K562 (cell line): ENCODE measurements around the gene GTF3C6. TPM values are rescaled to one million over a fixed set of nuclear protein-coding genes. Genes with fewer than 3 reads are reported as not detected.

Source experiments
- ATAC-seq: fragments of 200-7000 bp; cut with Tn5 transposase; 3 replicates; pipeline ENCODE4 v1.9.1; 2020; ENCODE audit warnings: moderate library complexity
- BruUV-seq: library from RNA; stranded (reverse); fragments of 400-500 nt; replicated peaks from 2 replicates; lab custom pipeline; 2021; lab: Mats Ljungman, UMichigan
- CTCF ChIA-PET: fragments of 300-600 bp; formaldehyde crosslinking; extraction: SDS; loops from one replicate; lab custom pipeline; 2021; ENCODE audit warnings: low intra/inter-chr PET ratio; lab: Yijun Ruan, JAX
- POLR2A ChIA-PET: fragments of 300-600, 350-650 bp; sonication (Branson Sonifier 250); formaldehyde crosslinking; extraction: SDS; loops from one replicate; lab custom pipeline; 2021; ENCODE audit warnings: antibody characterized with exemption, inconsistent platforms; lab: Yijun Ruan, JAX
- DNase-seq, 4 experiments: peaks; one replicate each; pipeline versions ENCODE4 v3.0.0 to v3.0.0-alpha.2; 2011 to 2018; ENCODE audit warnings: low spot score in 3 of 4, mixed read lengths in 3 of 4; ENCODE audit errors: extremely low read depth in 1 of 4
- FAIRE-seq: peaks from 2 replicates; lab custom pipeline; 2011; peaks lifted over from hg19 to GRCh38; lab: Jason Lieb, UNC
- H2AFZ ChIP-seq: 2 replicates; pipeline ENCODE4 v1.6.0; 2011; ENCODE audit warnings: low read depth, low read length, control low read depth, inconsistent platforms
- H3K27ac ChIP-seq: fragments of 200-600 bp; 3 replicates; pipeline ENCODE4 v1.8.0; 2011; ENCODE audit warnings: low read depth, mild to moderate bottlenecking, control low read depth, inconsistent platforms, low read length, moderate library complexity, mixed read lengths; ENCODE audit errors: extremely low read depth
- H3K27me3 ChIP-seq, 2 experiments: fragments of 300-600 bp in 1 of 2; 2 replicates in 1 of 2; 3 replicates in 1 of 2; pipeline versions ENCODE4 v1.6.0 to v1.8.0; 2011; ENCODE audit warnings: inconsistent platforms in 2 of 2, low read length in 2 of 2, mild to moderate bottlenecking in 1 of 2, mixed read lengths in 1 of 2, moderate library complexity in 1 of 2; ENCODE audit not compliant: control insufficient read depth in 2 of 2, insufficient read depth in 2 of 2
- H3K36me3 ChIP-seq: fragments of 300-600 bp; 3 replicates; pipeline ENCODE4 v1.8.0; 2011; ENCODE audit warnings: mild to moderate bottlenecking, low read length, inconsistent platforms; ENCODE audit not compliant: control insufficient read depth, insufficient read depth
- H3K4me1 ChIP-seq, 2 experiments: fragments of 200-600 bp in 1 of 2; replicated peaks in 1 of 2; 2 replicates in 1 of 2; 3 replicates in 1 of 2; pipeline versions ENCODE4 v1.5.1 to v1.8.0; 2011; ENCODE audit warnings: inconsistent platforms in 2 of 2, low read length in 2 of 2, mild to moderate bottlenecking in 1 of 2, mixed read lengths in 1 of 2, moderate library complexity in 1 of 2; ENCODE audit not compliant: control insufficient read depth in 2 of 2, insufficient read depth in 2 of 2
- H3K4me2 ChIP-seq: 2 replicates; pipeline ENCODE4 v1.6.1; 2011; ENCODE audit warnings: low read length, control low read depth, inconsistent platforms, mixed read lengths; ENCODE audit not compliant: insufficient read depth
- H3K4me3 ChIP-seq: fragments of 200-600 bp; sonication (generic), shearing (Covaris generic); 2 replicates; pipeline ENCODE4 v1.5.1; 2016; ENCODE audit warnings: control low read depth, inconsistent platforms
- H3K79me2 ChIP-seq: fragments of 200-600 bp; 3 replicates; pipeline ENCODE4 v1.8.0; 2011; ENCODE audit warnings: low read length, inconsistent platforms; ENCODE audit not compliant: control insufficient read depth, insufficient read depth
- H3K9ac ChIP-seq, 2 experiments: 2 replicates each; pipeline versions ENCODE4 v1.6.0 to v1.6.1; 2011; ENCODE audit warnings: low read depth in 2 of 2, low read length in 2 of 2, control low read depth in 1 of 2, inconsistent platforms in 1 of 2, mild to moderate bottlenecking in 1 of 2, mixed read lengths in 1 of 2; ENCODE audit not compliant: insufficient read depth in 1 of 2
- H3K9me1 ChIP-seq: one replicate; pipeline ENCODE4 v1.6.0; 2011; ENCODE audit warnings: inconsistent platforms, mild to moderate bottlenecking, low read length, moderate library complexity; ENCODE audit not compliant: control insufficient read depth, insufficient read depth
- H3K9me3 ChIP-seq: replicated peaks from 2 replicates; pipeline ENCODE4 v1.5.1; 2011; ENCODE audit warnings: low read depth, low read length, inconsistent platforms; ENCODE audit not compliant: control insufficient read depth, insufficient read depth
- H4K20me1 ChIP-seq: replicated peaks from 2 replicates; pipeline ENCODE4 v1.6.1; 2011; ENCODE audit warnings: low read length, inconsistent platforms, mixed read lengths; ENCODE audit not compliant: control insufficient read depth, insufficient read depth
- DPF2 ChIP-seq: fragments of 450-650 bp; IDR thresholded peaks from 2 replicates; pipeline ENCODE4 v1.6.1; 2016
- EHMT2 ChIP-seq: fragments of 450-650 bp; IDR thresholded peaks from 2 replicates; pipeline ENCODE4 v1.6.1; 2018; ENCODE audit warnings: antibody characterized with exemption
- EP300 ChIP-seq: IDR thresholded peaks from 2 replicates; pipeline ENCODE4 v1.6.1; 2012; ENCODE audit warnings: low read length, improper control_type of control experiment
- EWSR1 ChIP-seq: fragments of 450-650 bp; IDR thresholded peaks from 2 replicates; pipeline ENCODE4 v1.6.1; 2018; ENCODE audit warnings: borderline replicate concordance, mild to moderate bottlenecking, low read depth, moderate library complexity; ENCODE audit not compliant: partially characterized antibody
- FOS ChIP-seq: IDR thresholded peaks from 3 replicates; pipeline ENCODE4 v1.6.1; 2011; ENCODE audit not compliant: insufficient read length; ENCODE audit errors: extremely low read depth
- FOSL1 ChIP-seq: fragments of 200-800 bp; sonication (Bioruptor generic); conservative IDR thresholded peaks from 2 replicates; pipeline ENCODE4 v1.6.1; 2016; ENCODE audit warnings: missing genetic modification characterization, missing compliant biosample characterization
- MAZ ChIP-seq, 2 experiments: fragments of 450-650 bp in 1 of 2; sonication (generic) in 1 of 2; formaldehyde crosslinking; IDR thresholded peaks in 1 of 2; conservative IDR thresholded peaks in 1 of 2; 2 replicates each; pipeline versions ENCODE4 v1.4.0 to v1.5.0; 2020; ENCODE audit warnings: mild to moderate bottlenecking in 1 of 2, missing genetic modification reagents in 1 of 2
- MEIS2 ChIP-seq: fragments of 450-650 bp; IDR thresholded peaks from 2 replicates; pipeline ENCODE4 v1.6.1; 2014; ENCODE audit warnings: mild to moderate bottlenecking; ENCODE audit not compliant: partially characterized antibody
- RNF2 ChIP-seq: sonication (generic); IDR thresholded peaks from 2 replicates; pipeline ENCODE4 v1.6.1; 2016
- TCF3 ChIP-seq: sonication (generic); formaldehyde crosslinking; IDR thresholded peaks from 2 replicates; pipeline ENCODE4 v1.4.0; 2020; ENCODE audit warnings: mild to moderate bottlenecking, missing genetic modification reagents
- WHSC1 ChIP-seq: IDR thresholded peaks from one replicate; pipeline ENCODE4 v1.6.1; 2012; ENCODE audit warnings: low read length, control low read depth, inconsistent platforms
- ZBTB8A ChIP-seq: fragments of 450-650 bp; IDR thresholded peaks from 2 replicates; pipeline ENCODE4 v1.6.1; 2018; ENCODE audit warnings: mild to moderate bottlenecking, moderate library complexity; ENCODE audit not compliant: partially characterized antibody
- ZNF134 ChIP-seq: fragments of 250-450 bp; sonication (Bioruptor Pico); conservative IDR thresholded peaks from 2 replicates; pipeline ENCODE4 v1.4.0; 2020
- ZNF165 ChIP-seq: fragments of 250-450 bp; sonication (Bioruptor Pico); IDR thresholded peaks from 2 replicates; pipeline ENCODE4 v1.4.0; 2020; ENCODE audit warnings: borderline replicate concordance
- ZZZ3 ChIP-seq: fragments of 450-650 bp; IDR thresholded peaks from 2 replicates; pipeline ENCODE4 v1.6.1; 2016; ENCODE audit warnings: antibody characterized with exemption, mild to moderate bottlenecking, moderate library complexity
- WGBS: fragments of 100-300 bp; shearing (Covaris generic); methylation state at CpG from one replicate; pipeline ENCODE4 v1.1.6; 2016; ENCODE audit warnings: low coverage, mixed read lengths; ENCODE audit not compliant: insufficient coverage; ENCODE audit errors: missing lambda C conversion rate; 5-methylcytosine and 5-hydroxymethylcytosine counted together
- in situ Hi-C: fragments of 300-500 bp; cut with MboI; formaldehyde crosslinking; loops from 4 replicates; pipeline ENCODE4 v1.15.0; 2018; ENCODE audit warnings: inconsistent platforms, mixed read lengths
- intact Hi-C: fragments of 100-400 bp; cut with micrococcal nuclease; formaldehyde crosslinking; loops from 2 replicates; pipeline ENCODE4 v1.14.2; 2022
- polyA plus RNA-seq, 8 experiments: library from polyadenylated mRNA; depleted of rRNA in 4 of 8; stranded (reverse) in 5 of 8; unstranded in 3 of 8; fragments of >200 nt; fragmentation: Nextera tagmentation in 2 of 8; fragmentation: Illumina TruSeq in 1 of 8; extraction: Ambion mirVana in 2 of 8; extraction: Trizol in 1 of 8; gene quantifications; 2 replicates each; pipeline versions ENCODE4 v1.2.1 to v1.2.3, GENCODE V29; 2011 to 2014; ENCODE audit warnings: inconsistent platforms in 1 of 8, missing spikeins in 1 of 8
- total RNA-seq, 7 experiments: library from RNA; depleted of rRNA in 6 of 7; stranded (reverse); fragments of >200 nt in 6 of 7; fragmentation: Illumina TruSeq in 2 of 7; extraction: Trizol in 2 of 7; gene quantifications; 2 replicates each; pipeline versions ENCODE4 v1.2.1 to v1.2.3, GENCODE V29; 2011 to 2021; ENCODE audit warnings: low replicate concordance in 1 of 7
- TF ChIP-seq, protein P1 (sequence below): fragments of 450-650 bp; IDR thresholded peaks from 2 replicates; pipeline ENCODE4 v1.6.1; 2016; ENCODE audit warnings: mild to moderate bottlenecking
- TF ChIP-seq, protein P2 (sequence below), 2 experiments: IDR thresholded peaks in 1 of 2; conservative IDR thresholded peaks in 1 of 2; 2 replicates each; pipeline ENCODE4 v1.6.1; 2016; ENCODE audit warnings: low read depth in 2 of 2, mild to moderate bottlenecking in 1 of 2, missing compliant biosample characterization in 1 of 2, missing genetic modification characterization in 1 of 2, moderate library complexity in 1 of 2

GTF3C6 gene
- total and polyA plus RNA-seq, 9 of the 15 experiments (the other 6 are each of a cell fraction or from before 2014, with no cell fraction given) = 37.6 to 140 (median 111) TPM

DNA sequence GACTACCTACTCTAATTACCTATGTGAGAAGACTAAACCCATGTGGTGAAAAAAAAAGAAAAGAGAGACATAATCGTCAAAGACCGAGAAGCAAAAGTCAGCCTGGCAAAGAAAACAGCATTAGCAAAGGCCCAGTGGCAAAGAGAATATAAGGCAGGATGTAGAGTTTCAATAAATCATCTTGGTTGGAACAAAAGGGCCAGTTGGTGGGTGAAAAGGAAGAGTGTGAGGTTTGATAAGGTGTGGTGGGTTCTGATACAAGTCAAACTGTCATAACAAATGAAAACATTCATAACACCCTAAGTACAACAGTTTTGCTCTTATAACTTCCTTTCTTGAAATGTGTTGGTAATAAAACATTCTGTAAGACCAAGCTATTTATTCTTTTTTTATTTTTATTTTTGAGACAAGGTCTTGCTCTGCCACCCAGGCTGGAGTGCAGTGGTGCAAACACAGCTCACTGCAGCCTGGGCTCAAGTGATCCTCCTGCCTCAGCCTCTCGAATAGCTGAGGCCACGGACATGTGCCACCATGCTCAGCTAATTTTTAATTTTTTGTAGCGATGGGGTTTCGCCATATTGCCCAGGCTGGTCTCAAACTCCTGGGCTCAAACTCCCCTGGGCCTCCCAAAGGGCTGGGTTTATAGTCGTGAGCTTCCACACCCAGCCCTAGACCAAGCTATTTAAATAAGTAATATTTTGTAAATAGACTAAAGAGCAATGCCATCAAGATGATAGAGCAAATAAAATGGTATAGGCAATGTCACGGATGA lies 18.9 kb upstream of the GTF3C6 start:
- intact Hi-C loops (no loop called here), in situ Hi-C loops (no loop called here)
- Histone ChIP-seq H2AFZ (peak overlapping the region; percentile 77), H3K27me3 (no peaks in the 10 kb centered on the region), H3K4me1 (peaks cover 4 to 13% of the 10 kb centered on the region in 2 experiments; a peak in 4 of 5 replicates), H3K4me2 (no peak overlapping the region; the same call in 1 of the 2 replicates), H4K20me1 (no peaks in the 10 kb centered on the region), H3K9me3 (no peaks in the 10 kb centered on the region; the same call in 1 of the 2 replicates), H3K79me2 (no peaks in the 10 kb centered on the region), H3K36me3 (no peaks in the 10 kb centered on the region), H3K9me1 (no peaks in the 10 kb centered on the region), H3K9ac (no peak overlapping the region), H3K4me3 (no peak overlapping the region), H3K27ac (peak overlapping the region; percentile 19; the same call in 2 of the 3 replicates)
- FAIRE-seq (no peak), ATAC-seq (peak; percentile 60), DNase-seq (peak in 2 of 4 experiments; percentile 35 to 41)
- BruUV-seq = no TSS peak
- ChIA-PET CTCF (no interaction called here), POLR2A (interaction anchor here (1.2 to 1.8 kb wide), 3 partner anchors 9 to 61 kb away, joined by 3 to 6 read pairs (median 5); partner anchors contain the start of gene GTF3C6)
- WGBS = 21% methylated on average over 8 of the region's 8 CpGs
- TF ChIP-seq FOS (no peak), EWSR1 (no peak), MAZ (CRISPR knock-in tag; conservative IDR thresholded peaks at IDR 0.05 in 1 of 2, IDR thresholded peaks at IDR 0.05 in 1 of 2) (no peak), DPF2 (peak; percentile 68; the same call in 1 of the 2 replicates), ZZZ3 (no peak), WHSC1 (no peak), RNF2 (0 out of 2 replicates have a peak, but pooled peaks have one; percentile 36), EP300 (peak; percentile 54; the same call in 1 of the 2 replicates), ZBTB8A (no peak), TCF3 (CRISPR knock-in tag) (peak; percentile 77), FOSL1 (tag) (no peak), ZNF134 (no peak), ZNF165 (no peak), MEIS2 (peak; percentile 73), EHMT2 (0 out of 2 replicates have a peak, but pooled peaks have one; percentile 0)
- TF ChIP-seq, protein P1, sequence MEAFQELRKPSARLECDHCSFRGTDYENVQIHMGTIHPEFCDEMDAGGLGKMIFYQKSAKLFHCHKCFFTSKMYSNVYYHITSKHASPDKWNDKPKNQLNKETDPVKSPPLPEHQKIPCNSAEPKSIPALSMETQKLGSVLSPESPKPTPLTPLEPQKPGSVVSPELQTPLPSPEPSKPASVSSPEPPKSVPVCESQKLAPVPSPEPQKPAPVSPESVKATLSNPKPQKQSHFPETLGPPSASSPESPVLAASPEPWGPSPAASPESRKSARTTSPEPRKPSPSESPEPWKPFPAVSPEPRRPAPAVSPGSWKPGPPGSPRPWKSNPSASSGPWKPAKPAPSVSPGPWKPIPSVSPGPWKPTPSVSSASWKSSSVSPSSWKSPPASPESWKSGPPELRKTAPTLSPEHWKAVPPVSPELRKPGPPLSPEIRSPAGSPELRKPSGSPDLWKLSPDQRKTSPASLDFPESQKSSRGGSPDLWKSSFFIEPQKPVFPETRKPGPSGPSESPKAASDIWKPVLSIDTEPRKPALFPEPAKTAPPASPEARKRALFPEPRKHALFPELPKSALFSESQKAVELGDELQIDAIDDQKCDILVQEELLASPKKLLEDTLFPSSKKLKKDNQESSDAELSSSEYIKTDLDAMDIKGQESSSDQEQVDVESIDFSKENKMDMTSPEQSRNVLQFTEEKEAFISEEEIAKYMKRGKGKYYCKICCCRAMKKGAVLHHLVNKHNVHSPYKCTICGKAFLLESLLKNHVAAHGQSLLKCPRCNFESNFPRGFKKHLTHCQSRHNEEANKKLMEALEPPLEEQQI = no peak
- TF ChIP-seq, protein P2, sequence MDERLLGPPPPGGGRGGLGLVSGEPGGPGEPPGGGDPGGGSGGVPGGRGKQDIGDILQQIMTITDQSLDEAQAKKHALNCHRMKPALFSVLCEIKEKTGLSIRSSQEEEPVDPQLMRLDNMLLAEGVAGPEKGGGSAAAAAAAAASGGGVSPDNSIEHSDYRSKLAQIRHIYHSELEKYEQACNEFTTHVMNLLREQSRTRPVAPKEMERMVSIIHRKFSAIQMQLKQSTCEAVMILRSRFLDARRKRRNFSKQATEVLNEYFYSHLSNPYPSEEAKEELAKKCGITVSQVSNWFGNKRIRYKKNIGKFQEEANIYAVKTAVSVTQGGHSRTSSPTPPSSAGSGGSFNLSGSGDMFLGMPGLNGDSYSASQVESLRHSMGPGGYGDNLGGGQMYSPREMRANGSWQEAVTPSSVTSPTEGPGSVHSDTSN (CRISPR knock-in tag; IDR thresholded peaks at IDR 0.05; ENCODE audit: low read depth) = no peak
- TF ChIP-seq, protein P2 (tag; conservative IDR thresholded peaks at IDR 0.05; ENCODE audit: low read depth) = peak; percentile 54; the same call in 1 of the 2 replicates
